K562 (cell line): Measurements from ENCODE around the gene HOXB5. TPM values are rescaled to one million over a fixed set of nuclear protein-coding genes. Genes with fewer than 3 reads are reported as not detected.

ENCODE experiments used
- BRD9 ChIP-seq: fragments of 450-650 bp; IDR thresholded peaks from 2 replicates; pipeline ENCODE4 v1.6.1; 2018; ENCODE audit warnings: low read depth; ENCODE audit not compliant: partially characterized antibody
- EWSR1 ChIP-seq: fragments of 450-650 bp; IDR thresholded peaks from 2 replicates; pipeline ENCODE4 v1.6.1; 2018; ENCODE audit warnings: borderline replicate concordance, mild to moderate bottlenecking, low read depth, moderate library complexity; ENCODE audit not compliant: partially characterized antibody
- FOS ChIP-seq: IDR thresholded peaks from 3 replicates; pipeline ENCODE4 v1.6.1; 2011; ENCODE audit not compliant: insufficient read length; ENCODE audit errors: extremely low read depth
- GABPB1 ChIP-seq: sonication (generic); formaldehyde crosslinking; IDR thresholded peaks from 2 replicates; pipeline ENCODE4 v1.8.0; 2022; ENCODE audit warnings: mild to moderate bottlenecking, missing genetic modification reagents
- HDAC6 ChIP-seq: IDR thresholded peaks from 2 replicates; pipeline ENCODE4 v1.6.1; 2012; ENCODE audit warnings: low read depth, mild to moderate bottlenecking, control low read depth, inconsistent platforms, low read length, moderate library complexity
- PHB ChIP-seq: fragments of 250-450 bp; sonication (Bioruptor Pico); IDR thresholded peaks from 2 replicates; pipeline ENCODE4 v1.5.0; 2021
- POLR2A ChIP-seq: fragments of 450-650 bp; conservative IDR thresholded peaks from 2 replicates; pipeline ENCODE4 v1.6.1; 2016
- POU5F1 ChIP-seq: fragments of 150-350 bp; IDR thresholded peaks from 2 replicates; pipeline ENCODE4 v1.6.1; 2014; ENCODE audit warnings: borderline replicate concordance, low read length, low read depth, mild to moderate bottlenecking; ENCODE audit not compliant: partially characterized antibody
- RAD21 ChIP-seq, 2 experiments: fragments of 250-450 bp in 1 of 2; fragments of 450-650 bp in 1 of 2; sonication (Bioruptor Pico) in 1 of 2; formaldehyde crosslinking in 1 of 2; IDR thresholded peaks in 1 of 2; conservative IDR thresholded peaks in 1 of 2; 2 replicates each; pipeline versions ENCODE4 v1.4.0 to v1.8.0; 2020 to 2022; ENCODE audit warnings: mild to moderate bottlenecking in 2 of 2, moderate library complexity in 1 of 2
- RBM34 ChIP-seq: fragments of 200-400 bp; formaldehyde crosslinking; IDR thresholded peaks from 2 replicates; pipeline ENCODE4 v1.6.1; 2018; ENCODE audit warnings: low read length, borderline replicate concordance; ENCODE audit not compliant: insufficient read depth
- RNF2 ChIP-seq: sonication (generic); IDR thresholded peaks from 2 replicates; pipeline ENCODE4 v1.6.1; 2016
- SLC30A9 ChIP-seq: fragments of 250-450 bp; sonication (Bioruptor Pico); IDR thresholded peaks from 2 replicates; pipeline ENCODE4 v1.8.0; 2022; ENCODE audit warnings: mild to moderate bottlenecking, moderate library complexity
- TAL1 ChIP-seq: fragments of 450-650 bp; IDR thresholded peaks from 2 replicates; pipeline ENCODE4 v1.6.1; 2016; ENCODE audit warnings: mild to moderate bottlenecking
- TOE1 ChIP-seq, 2 experiments: fragments of 450-650 bp in 1 of 2; sonication (generic) in 1 of 2; formaldehyde crosslinking in 1 of 2; IDR thresholded peaks; 2 replicates each; pipeline versions ENCODE4 v1.7.1 to v1.8.0; 2016 to 2022; ENCODE audit warnings: borderline replicate concordance in 2 of 2, mild to moderate bottlenecking in 2 of 2, antibody characterized with exemption in 1 of 2, inconsistent platforms in 1 of 2, low read depth in 1 of 2, missing genetic modification reagents in 1 of 2, moderate library complexity in 1 of 2
- USF1 ChIP-seq: sonication (generic); formaldehyde crosslinking; IDR thresholded peaks from 2 replicates; pipeline ENCODE4 v1.9.0; 2022; ENCODE audit warnings: mild to moderate bottlenecking, missing genetic modification reagents
- XRCC3 ChIP-seq: fragments of 450-650 bp; IDR thresholded peaks from 2 replicates; pipeline ENCODE4 v1.6.1; 2017; ENCODE audit warnings: mild to moderate bottlenecking, moderate library complexity
- ZNF133 ChIP-seq: fragments of 250-450 bp; sonication (Bioruptor Pico); IDR thresholded peaks from 2 replicates; pipeline ENCODE4 v1.4.0; 2020; ENCODE audit warnings: mild to moderate bottlenecking
- ZNF586 ChIP-seq: fragments of 450-650 bp; formaldehyde crosslinking; conservative IDR thresholded peaks from 2 replicates; pipeline ENCODE4 v1.4.0; 2020; ENCODE audit warnings: mild to moderate bottlenecking, moderate library complexity
- ZNF740 ChIP-seq, 3 experiments: fragments of 200-800 bp in 1 of 3; sonication (Bioruptor generic) in 1 of 3; sonication (generic) in 1 of 3; formaldehyde crosslinking in 1 of 3; IDR thresholded peaks; 2 replicates each; pipeline versions ENCODE4 v1.6.1 to v1.8.0; 2016 to 2022; ENCODE audit warnings: mild to moderate bottlenecking in 2 of 3, missing compliant biosample characterization in 2 of 3, missing genetic modification characterization in 2 of 3, missing genetic modification reagents in 1 of 3
- polyA plus RNA-seq, 8 experiments: library from polyadenylated mRNA; depleted of rRNA in 4 of 8; stranded (reverse) in 5 of 8; unstranded in 3 of 8; fragments of >200 nt; fragmentation: Nextera tagmentation in 2 of 8; fragmentation: Illumina TruSeq in 1 of 8; extraction: Ambion mirVana in 2 of 8; extraction: Trizol in 1 of 8; gene quantifications; 2 replicates each; pipeline versions ENCODE4 v1.2.1 to v1.2.3, GENCODE V29; 2011 to 2014; ENCODE audit warnings: inconsistent platforms in 1 of 8, missing spikeins in 1 of 8
- total RNA-seq, 7 experiments: library from RNA; depleted of rRNA in 6 of 7; stranded (reverse); fragments of >200 nt in 6 of 7; fragmentation: Illumina TruSeq in 2 of 7; extraction: Trizol in 2 of 7; gene quantifications; 2 replicates each; pipeline versions ENCODE4 v1.2.1 to v1.2.3, GENCODE V29; 2011 to 2021; ENCODE audit warnings: low replicate concordance in 1 of 7
- TF ChIP-seq, protein P1 (sequence below): fragments of 250-450 bp; sonication (Bioruptor Pico); IDR thresholded peaks from 2 replicates; pipeline ENCODE4 v1.5.1; 2021; ENCODE audit warnings: mild to moderate bottlenecking
- TF ChIP-seq, protein P2 (sequence below): sonication (generic); formaldehyde crosslinking; IDR thresholded peaks from 2 replicates; pipeline ENCODE4 v1.8.1; 2023; ENCODE audit warnings: mild to moderate bottlenecking, missing genetic modification reagents

The HOXB5 gene
- total and polyA plus RNA-seq, 9 of the 15 experiments (the other 6 are each of a cell fraction or from before 2014, with no cell fraction given): 0.24 to 2.7 (median 0.65) TPM

DNA sequence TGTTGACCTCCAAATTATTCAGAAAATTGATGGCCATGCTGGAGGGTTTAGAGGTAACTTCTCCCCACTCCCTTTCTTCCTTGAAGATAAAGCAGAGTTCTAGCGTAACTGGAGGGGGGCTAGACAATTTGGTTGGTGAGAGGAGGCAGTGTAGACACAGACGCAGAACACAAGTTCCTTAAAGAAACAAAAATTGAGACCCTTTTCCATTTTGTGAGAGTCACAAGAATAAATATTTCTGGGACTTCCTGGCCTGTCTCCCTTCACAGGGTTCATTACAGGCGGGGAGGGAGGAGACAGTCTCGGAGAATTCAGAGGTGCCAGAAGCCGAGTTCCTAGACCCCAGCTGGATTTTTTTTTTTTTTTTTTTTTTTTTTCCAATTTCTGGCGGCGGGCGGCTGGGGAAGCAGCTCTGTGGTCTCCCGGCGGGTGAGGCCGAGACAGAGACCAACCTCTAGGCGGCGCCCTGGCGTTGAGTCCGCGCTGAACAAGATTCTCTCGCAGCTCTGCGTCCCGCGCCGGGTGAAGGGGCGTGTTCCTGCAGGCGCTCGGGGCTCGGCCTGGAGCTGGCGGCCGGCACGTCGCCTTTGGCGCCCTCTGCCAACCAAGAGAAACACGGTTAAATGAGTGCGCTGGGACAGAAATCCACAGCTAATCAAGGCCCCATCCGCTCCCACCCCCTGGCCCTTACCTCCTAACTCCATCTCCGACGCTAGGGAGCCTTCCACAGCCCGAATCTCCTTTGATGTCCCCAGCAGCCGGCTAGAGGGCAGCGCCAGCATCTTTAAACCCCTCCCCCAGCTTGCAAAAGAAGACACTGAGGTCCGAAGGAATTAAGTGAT, 42.8 kb upstream of the HOXB5 start (continued):
- TF ChIP-seq RNF2 (no peak), ZNF740 (CRISPR knock-in tag; IDR thresholded peaks at IDR 0.05) (no peak), ZNF740 (tag; IDR thresholded peaks at IDR 0.05) (no peak), GABPB1 (CRISPR knock-in tag) (no peak), XRCC3 (no peak), POLR2A (no peak), FOS (no peak), ZNF133 (no peak), RBM34 (no peak), ZNF586 (CRISPR knock-in tag) (no peak), RAD21 (CRISPR knock-in tag; conservative IDR thresholded peaks at IDR 0.05 in 1 of 2, IDR thresholded peaks at IDR 0.05 in 1 of 2) (peak in 1 of 2 experiments; percentile 49; a peak in 3 of 4 replicates), PHB (no peak), TAL1 (no peak), SLC30A9 (CRISPR knock-in tag) (no peak), HDAC6 (no peak), POU5F1 (no peak), EWSR1 (no peak), USF1 (no peak), BRD9 (no peak), TOE1 (IDR thresholded peaks at IDR 0.05; ENCODE audit: borderline replicate concordance) (no peak), TOE1 (CRISPR knock-in tag; IDR thresholded peaks at IDR 0.05; ENCODE audit: borderline replicate concordance, low read depth) (no peak)
- TF ChIP-seq, protein P1, sequence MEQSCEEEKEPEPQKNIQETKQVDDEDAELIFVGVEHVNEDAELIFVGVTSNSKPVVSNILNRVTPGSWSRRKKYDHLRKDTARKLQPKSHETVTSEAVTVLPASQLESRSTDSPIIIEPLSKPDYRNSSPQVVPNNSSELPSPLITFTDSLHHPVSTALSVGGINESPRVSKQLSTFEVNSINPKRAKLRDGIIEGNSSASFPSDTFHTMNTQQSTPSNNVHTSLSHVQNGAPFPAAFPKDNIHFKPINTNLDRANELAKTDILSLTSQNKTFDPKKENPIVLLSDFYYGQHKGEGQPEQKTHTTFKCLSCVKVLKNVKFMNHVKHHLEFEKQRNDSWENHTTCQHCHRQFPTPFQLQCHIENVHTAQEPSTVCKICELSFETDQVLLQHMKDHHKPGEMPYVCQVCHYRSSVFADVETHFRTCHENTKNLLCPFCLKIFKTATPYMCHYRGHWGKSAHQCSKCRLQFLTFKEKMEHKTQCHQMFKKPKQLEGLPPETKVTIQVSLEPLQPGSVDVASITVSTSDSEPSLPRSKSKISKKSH (CRISPR knock-in tag): no peak
- TF ChIP-seq, protein P2, sequence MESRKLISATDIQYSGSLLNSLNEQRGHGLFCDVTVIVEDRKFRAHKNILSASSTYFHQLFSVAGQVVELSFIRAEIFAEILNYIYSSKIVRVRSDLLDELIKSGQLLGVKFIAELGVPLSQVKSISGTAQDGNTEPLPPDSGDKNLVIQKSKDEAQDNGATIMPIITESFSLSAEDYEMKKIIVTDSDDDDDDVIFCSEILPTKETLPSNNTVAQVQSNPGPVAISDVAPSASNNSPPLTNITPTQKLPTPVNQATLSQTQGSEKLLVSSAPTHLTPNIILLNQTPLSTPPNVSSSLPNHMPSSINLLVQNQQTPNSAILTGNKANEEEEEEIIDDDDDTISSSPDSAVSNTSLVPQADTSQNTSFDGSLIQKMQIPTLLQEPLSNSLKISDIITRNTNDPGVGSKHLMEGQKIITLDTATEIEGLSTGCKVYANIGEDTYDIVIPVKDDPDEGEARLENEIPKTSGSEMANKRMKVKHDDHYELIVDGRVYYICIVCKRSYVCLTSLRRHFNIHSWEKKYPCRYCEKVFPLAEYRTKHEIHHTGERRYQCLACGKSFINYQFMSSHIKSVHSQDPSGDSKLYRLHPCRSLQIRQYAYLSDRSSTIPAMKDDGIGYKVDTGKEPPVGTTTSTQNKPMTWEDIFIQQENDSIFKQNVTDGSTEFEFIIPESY: 0 out of 2 replicates have a peak, but pooled peaks have one; percentile 42
